ENCODE measurements around the gene LOXL1.

The LOXL1 gene

GRCh38 chr15:73927476-73928240 lies 1.4 kb downstream of the LOXL1 start:
- no peaks in the 10 kb centered on the region for H3K36me3 ChIP-seq (ENCODE audit: control insufficient read depth, insufficient read depth, low read length)
- H3K4me3 ChIP-seq (ENCODE audit: low read depth, low read length), result peak overlapping the region; percentile 75
- no peak overlapping the region for H3K9ac ChIP-seq (ENCODE audit: low read depth, low read length)
- peaks cover 6% of the 10 kb centered on the region for H3K27me3 ChIP-seq (ENCODE audit: control insufficient read depth, insufficient read depth, low read length)
- H3K4me1 ChIP-seq (ENCODE audit: control insufficient read depth, insufficient read depth, low read length), result peaks cover 35% of the 10 kb centered on the region
- H3K9me3 ChIP-seq (ENCODE audit: control insufficient read depth, insufficient read depth, low read length), result no peaks in the 10 kb centered on the region

DNA sequence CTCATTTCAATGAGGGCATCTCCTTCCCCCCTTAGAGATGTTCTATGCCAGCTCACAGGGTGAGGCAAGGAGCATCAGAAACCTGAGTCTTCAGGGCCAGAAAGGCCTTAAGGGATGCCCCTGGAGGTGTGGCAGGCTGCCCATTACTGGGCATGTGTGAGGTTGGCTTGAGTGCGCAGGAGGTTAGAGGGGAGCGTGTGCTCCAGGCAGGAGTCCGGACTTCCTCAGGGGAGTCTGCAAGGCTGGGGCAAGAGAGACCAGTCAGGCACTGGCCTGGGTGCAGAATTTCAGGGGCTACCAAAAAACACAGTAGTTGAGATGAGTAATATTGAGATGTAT lies 1.9 kb downstream of the LOXL1 start:
- Histone ChIP-seq H3K9me3 (ENCODE audit: control insufficient read depth, insufficient read depth, low read length) (no peaks in the 10 kb centered on the region), H3K4me3 (ENCODE audit: low read depth, low read length) (peak overlapping the region; percentile 75), H3K36me3 (ENCODE audit: control insufficient read depth, insufficient read depth, low read length) (no peaks in the 10 kb centered on the region), H3K9ac (ENCODE audit: low read depth, low read length) (no peak overlapping the region), H3K27me3 (ENCODE audit: control insufficient read depth, insufficient read depth, low read length) (peaks cover 5% of the 10 kb centered on the region), H3K4me1 (ENCODE audit: control insufficient read depth, insufficient read depth, low read length) (peaks cover 30% of the 10 kb centered on the region)

DNA sequence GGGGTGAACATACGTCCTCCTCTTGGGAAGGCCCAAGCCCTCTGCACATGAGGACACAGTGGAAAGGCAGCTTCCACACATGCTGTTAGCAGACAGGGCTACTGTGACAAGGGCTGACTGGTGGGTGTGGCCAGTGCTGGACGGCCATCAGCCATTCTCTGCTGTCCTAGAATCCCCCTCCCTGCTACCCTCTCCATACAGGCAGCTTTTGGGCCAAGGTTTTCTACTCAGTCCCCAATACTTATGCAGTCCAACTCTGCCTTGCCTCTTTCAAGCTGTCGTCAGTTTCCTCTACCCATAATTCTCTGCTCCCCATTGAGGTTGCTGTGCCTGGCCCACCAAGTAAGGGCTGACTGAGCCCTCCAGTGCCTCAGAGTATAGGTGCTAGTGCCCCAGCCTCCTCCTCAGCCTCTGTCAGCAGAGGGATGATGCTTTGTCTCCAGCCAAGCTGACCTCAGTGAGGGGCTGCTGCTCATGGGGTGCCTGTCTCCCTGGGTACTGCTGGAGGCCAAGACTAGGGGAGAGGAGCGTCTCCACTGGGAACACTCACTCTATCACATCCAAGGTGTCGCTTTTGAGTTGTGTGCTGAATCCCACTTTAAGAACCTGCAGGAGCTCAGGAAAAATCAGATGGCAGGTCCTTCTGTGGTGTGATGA lies 2.8 kb downstream of the LOXL1 start:
- Histone ChIP-seq H3K36me3 (ENCODE audit: control insufficient read depth, insufficient read depth, low read length) (no peaks in the 10 kb centered on the region), H3K9ac (ENCODE audit: low read depth, low read length) (no peak overlapping the region), H3K4me3 (ENCODE audit: low read depth, low read length) (no peak overlapping the region), H3K9me3 (ENCODE audit: control insufficient read depth, insufficient read depth, low read length) (no peaks in the 10 kb centered on the region), H3K4me1 (ENCODE audit: control insufficient read depth, insufficient read depth, low read length) (peaks cover 21% of the 10 kb centered on the region), H3K27me3 (ENCODE audit: control insufficient read depth, insufficient read depth, low read length) (peaks cover 3% of the 10 kb centered on the region)

DNA sequence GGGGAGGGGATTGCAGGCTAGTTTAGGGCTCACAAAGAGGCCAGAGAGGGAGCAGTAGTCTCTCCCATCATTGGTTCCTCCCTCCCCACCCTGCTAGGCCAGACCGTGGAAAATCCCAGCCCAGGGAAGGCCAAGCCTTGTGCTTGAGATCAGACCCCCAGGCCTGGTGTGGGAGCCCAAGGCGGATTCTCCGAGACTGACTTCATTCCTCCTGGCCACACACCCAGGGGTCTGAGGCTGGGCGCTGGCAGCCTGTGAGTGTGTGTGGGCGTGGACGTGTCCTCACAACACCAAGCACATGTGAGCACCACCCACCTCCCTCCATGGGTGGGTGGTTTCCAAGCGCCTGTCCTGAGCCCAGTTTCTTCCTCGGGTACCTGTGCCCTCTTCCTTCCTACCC lies 4.1 kb downstream of the LOXL1 start:
- Histone ChIP-seq H3K4me1 (ENCODE audit: control insufficient read depth, insufficient read depth, low read length) (peaks cover 10% of the 10 kb centered on the region), H3K4me3 (ENCODE audit: low read depth, low read length) (no peak overlapping the region), H3K36me3 (ENCODE audit: control insufficient read depth, insufficient read depth, low read length) (no peaks in the 10 kb centered on the region), H3K9ac (ENCODE audit: low read depth, low read length) (no peak overlapping the region), H3K27me3 (ENCODE audit: control insufficient read depth, insufficient read depth, low read length) (peaks cover 1% of the 10 kb centered on the region), H3K9me3 (ENCODE audit: control insufficient read depth, insufficient read depth, low read length) (no peaks in the 10 kb centered on the region)

DNA sequence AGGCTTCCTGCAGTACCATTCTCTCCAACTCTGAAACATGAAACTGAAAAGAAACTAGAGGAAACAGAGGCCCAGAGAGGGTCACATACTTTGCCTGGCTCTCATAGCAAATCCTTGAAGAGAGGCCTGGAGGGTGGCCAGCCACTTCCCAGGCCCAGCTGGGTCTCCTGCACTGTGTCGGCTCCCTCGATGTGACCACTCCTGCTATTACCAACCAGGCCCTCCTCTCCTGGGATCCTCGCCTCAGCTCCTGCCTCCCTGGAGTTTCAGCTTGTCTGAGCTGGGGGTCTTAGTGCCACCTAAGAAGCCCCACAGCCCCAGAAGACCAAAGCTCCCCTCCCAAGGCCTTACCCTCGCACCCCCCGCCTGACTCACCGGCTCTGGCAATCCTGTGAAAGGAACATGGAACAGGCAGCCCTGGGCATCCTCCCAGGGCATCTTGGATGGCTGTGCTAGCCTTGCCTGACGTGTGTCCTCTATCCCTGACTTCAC lies 4.6 kb downstream of the LOXL1 start:
- Histone ChIP-seq H3K4me3 (ENCODE audit: low read depth, low read length) (no peak overlapping the region), H3K9ac (ENCODE audit: low read depth, low read length) (no peak overlapping the region), H3K4me1 (ENCODE audit: control insufficient read depth, insufficient read depth, low read length) (peaks cover 6% of the 10 kb centered on the region), H3K9me3 (ENCODE audit: control insufficient read depth, insufficient read depth, low read length) (no peaks in the 10 kb centered on the region), H3K36me3 (ENCODE audit: control insufficient read depth, insufficient read depth, low read length) (no peaks in the 10 kb centered on the region), H3K27me3 (ENCODE audit: control insufficient read depth, insufficient read depth, low read length) (no peaks in the 10 kb centered on the region)

- Histone ChIP-seq H3K9ac (ENCODE audit: low read depth, low read length) (no peak overlapping the region), H3K36me3 (ENCODE audit: control insufficient read depth, insufficient read depth, low read length) (no peaks in the 10 kb centered on the region), H3K4me3 (ENCODE audit: low read depth, low read length) (no peak overlapping the region), H3K4me1 (ENCODE audit: control insufficient read depth, insufficient read depth, low read length) (peaks cover 4% of the 10 kb centered on the region), H3K9me3 (ENCODE audit: control insufficient read depth, insufficient read depth, low read length) (no peaks in the 10 kb centered on the region), H3K27me3 (ENCODE audit: control insufficient read depth, insufficient read depth, low read length) (no peaks in the 10 kb centered on the region)
Observed at GRCh38 chr15:73931441-73931840, 5.2 kb downstream of the LOXL1 start.

DNA sequence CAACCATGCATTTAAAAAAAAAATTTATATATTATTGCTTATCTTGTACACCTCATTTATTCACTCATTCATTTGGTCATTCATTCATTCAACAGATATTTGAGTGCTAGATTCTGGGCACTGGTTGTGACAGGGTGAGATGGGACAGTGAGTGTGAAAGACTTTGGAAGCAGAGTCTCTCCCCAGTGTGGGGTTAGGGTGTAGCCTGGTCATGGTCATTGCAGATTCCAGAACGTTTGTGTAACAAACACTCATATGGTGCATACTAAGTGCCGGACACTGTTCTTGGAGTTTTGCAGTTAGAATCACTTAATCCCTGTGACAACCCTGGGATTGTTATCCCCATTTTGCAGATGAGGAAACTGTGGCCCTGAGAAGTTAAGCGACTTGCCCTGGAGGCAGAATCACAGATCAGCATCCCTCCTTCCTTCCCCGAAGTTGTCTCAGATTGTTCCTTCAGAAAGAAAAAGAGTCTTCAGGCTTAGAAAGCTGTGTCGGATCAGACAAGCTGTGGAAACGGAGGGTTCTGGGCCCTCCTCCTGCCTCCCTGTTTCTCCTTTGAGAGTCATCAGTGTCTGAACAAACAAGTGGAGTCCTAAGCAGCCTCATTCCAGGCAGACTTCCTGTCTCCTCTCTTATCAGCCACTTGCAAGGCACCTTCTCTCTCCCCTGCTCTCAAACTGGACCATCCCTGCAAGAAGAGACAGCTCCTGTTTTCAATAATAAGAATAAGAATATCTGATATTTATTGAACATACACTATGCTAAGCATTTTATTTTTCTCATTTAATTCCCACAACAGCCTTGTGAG lies 6.3 kb downstream of the LOXL1 start:
- H3K4me3 ChIP-seq (ENCODE audit: low read depth, low read length), result no peak overlapping the region
- no peaks in the 10 kb centered on the region for H3K36me3 ChIP-seq (ENCODE audit: control insufficient read depth, insufficient read depth, low read length)
- H3K9me3 ChIP-seq (ENCODE audit: control insufficient read depth, insufficient read depth, low read length), result no peaks in the 10 kb centered on the region
- peaks cover 4% of the 10 kb centered on the region for H3K4me1 ChIP-seq (ENCODE audit: control insufficient read depth, insufficient read depth, low read length)
- H3K9ac ChIP-seq (ENCODE audit: low read depth, low read length), result no peak overlapping the region
- no peaks in the 10 kb centered on the region for H3K27me3 ChIP-seq (ENCODE audit: control insufficient read depth, insufficient read depth, low read length)

- Histone ChIP-seq H3K9ac (ENCODE audit: low read depth, low read length) (no peak overlapping the region), H3K36me3 (ENCODE audit: control insufficient read depth, insufficient read depth, low read length) (no peaks in the 10 kb centered on the region), H3K4me3 (ENCODE audit: low read depth, low read length) (no peak overlapping the region), H3K9me3 (ENCODE audit: control insufficient read depth, insufficient read depth, low read length) (no peaks in the 10 kb centered on the region), H3K4me1 (ENCODE audit: control insufficient read depth, insufficient read depth, low read length) (no peaks in the 10 kb centered on the region), H3K27me3 (ENCODE audit: control insufficient read depth, insufficient read depth, low read length) (no peaks in the 10 kb centered on the region)
Observed at GRCh38 chr15:73934281-73934680, 8.0 kb downstream of the LOXL1 start.

DNA sequence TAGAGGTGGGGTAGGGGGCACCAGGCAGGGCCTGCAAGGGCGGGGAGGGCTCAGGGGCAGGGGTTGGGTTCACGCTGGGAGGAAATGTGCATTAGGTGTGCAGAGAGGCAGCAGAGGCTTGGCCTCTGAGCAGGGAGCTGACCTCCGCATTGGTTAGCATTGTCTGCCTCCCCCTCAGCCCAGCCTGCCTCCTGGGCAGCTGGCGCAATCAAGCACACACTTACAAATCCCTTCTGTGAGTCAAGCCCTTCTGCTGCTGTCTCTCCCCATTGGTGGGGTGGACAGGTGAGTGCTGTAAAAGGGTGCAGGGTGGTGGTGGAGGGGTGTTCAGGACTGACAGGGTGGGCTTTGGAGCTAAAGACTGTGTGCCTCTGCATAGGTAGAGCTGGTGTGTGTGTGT lies 9.3 kb downstream of the LOXL1 start:
- Histone ChIP-seq H3K27me3 (ENCODE audit: control insufficient read depth, insufficient read depth, low read length) (no peaks in the 10 kb centered on the region), H3K36me3 (ENCODE audit: control insufficient read depth, insufficient read depth, low read length) (no peaks in the 10 kb centered on the region), H3K4me3 (ENCODE audit: low read depth, low read length) (no peak overlapping the region), H3K9me3 (ENCODE audit: control insufficient read depth, insufficient read depth, low read length) (no peaks in the 10 kb centered on the region), H3K9ac (ENCODE audit: low read depth, low read length) (no peak overlapping the region), H3K4me1 (ENCODE audit: control insufficient read depth, insufficient read depth, low read length) (no peaks in the 10 kb centered on the region)

- Histone ChIP-seq H3K9ac (ENCODE audit: low read depth, low read length) (no peak overlapping the region), H3K4me1 (ENCODE audit: control insufficient read depth, insufficient read depth, low read length) (no peaks in the 10 kb centered on the region), H3K27me3 (ENCODE audit: control insufficient read depth, insufficient read depth, low read length) (no peaks in the 10 kb centered on the region), H3K9me3 (ENCODE audit: control insufficient read depth, insufficient read depth, low read length) (no peaks in the 10 kb centered on the region), H3K4me3 (ENCODE audit: low read depth, low read length) (no peak overlapping the region), H3K36me3 (ENCODE audit: control insufficient read depth, insufficient read depth, low read length) (no peaks in the 10 kb centered on the region)
Observed at GRCh38 chr15:73936181-73936580, 9.9 kb downstream of the LOXL1 start.

- no peaks in the 10 kb centered on the region for H3K27me3 ChIP-seq (ENCODE audit: control insufficient read depth, insufficient read depth, low read length)
- H3K36me3 ChIP-seq (ENCODE audit: control insufficient read depth, insufficient read depth, low read length), result no peaks in the 10 kb centered on the region
- H3K4me1 ChIP-seq (ENCODE audit: control insufficient read depth, insufficient read depth, low read length), result no peaks in the 10 kb centered on the region
Observed at GRCh38 chr15:73936588-73937290, 10.5 kb downstream of the LOXL1 start.

More at GRCh38 chr15:73936588-73937290, 10.5 kb downstream of the LOXL1 start:
- no peak overlapping the region for H3K9ac ChIP-seq (ENCODE audit: low read depth, low read length)
- no peaks in the 10 kb centered on the region for H3K9me3 ChIP-seq (ENCODE audit: control insufficient read depth, insufficient read depth, low read length)
- H3K4me3 ChIP-seq (ENCODE audit: low read depth, low read length), result no peak overlapping the region
